NCI-H2196 treated with DMSO at 0.1 percent for 48 hours (cell line): ENCODE measurements around the gene COQ10B.
"Not testable (repeated sequence)": the region's sequence is repeated elsewhere in the genome, so short reads cannot be mapped to it uniquely, and the experiment has no call there.

ENCODE experiments used
- DNase-seq: peaks from one replicate; lab custom pipeline; 2025; ENCODE audit not compliant: unreplicated experiment; lab: John Stamatoyannopoulos, UW

Gene COQ10B

DNA sequence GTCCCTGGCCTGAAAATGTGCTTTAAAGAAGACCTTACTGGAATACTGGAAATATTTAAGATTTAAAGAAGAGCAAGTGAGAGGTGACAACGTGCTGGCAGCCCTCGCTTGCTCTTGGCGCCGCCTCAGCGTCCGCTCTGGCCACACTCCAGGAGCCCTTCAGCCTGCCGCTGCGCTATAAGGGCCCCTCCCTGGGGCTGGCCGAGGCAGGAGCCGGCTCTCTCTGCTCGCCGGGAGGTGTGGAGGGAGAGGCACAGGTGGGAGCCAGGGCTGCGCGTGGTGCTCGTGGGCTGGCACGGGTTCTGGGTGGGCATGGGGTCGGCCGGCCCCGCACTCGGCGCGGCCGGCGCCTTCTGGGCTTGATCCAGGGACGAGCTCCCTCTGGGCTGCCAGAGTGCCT, 2.9 kb upstream of the COQ10B start:
- no peak for DNase-seq

DNA sequence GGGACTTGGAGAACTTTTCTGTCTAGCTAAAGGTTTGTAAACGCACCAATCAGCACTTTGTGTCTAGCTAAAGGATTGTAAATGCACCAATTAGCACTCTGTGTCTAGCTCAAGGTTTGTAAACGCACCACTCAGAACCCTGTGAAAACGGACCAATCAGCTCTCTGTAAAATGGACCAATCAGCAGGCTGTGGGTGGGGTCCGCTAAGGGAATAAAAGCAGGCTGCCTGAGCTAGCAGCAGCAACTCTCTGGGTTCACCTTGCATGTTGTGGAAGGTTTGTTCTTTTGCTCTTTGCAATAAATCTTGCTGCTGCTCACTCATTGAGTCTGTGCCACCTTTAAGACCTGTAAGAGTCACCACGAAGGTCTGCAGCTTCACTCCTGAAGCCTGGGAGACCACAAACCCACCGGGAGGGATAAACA, 2.4 kb upstream of the COQ10B start:
- not testable (repeated sequence) for DNase-seq

DNA sequence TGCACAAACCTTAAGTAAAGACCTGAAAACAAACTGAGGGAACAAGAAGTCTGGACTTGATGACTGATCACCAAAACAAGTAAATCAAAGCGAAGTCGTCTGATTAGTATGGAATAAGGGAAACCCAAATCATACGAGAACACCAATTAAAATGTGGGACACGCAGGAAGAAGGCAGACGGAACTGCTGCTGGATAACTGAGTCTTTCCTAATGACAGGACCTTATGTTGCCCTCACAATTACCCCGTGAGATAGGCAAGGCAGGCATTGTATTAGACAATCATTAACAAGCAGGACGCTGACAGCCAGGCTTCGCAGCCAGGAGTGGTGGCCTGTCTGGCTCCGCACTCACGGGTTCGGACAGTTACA, 614 bp upstream of the COQ10B start:
- no peak for DNase-seq

GRCh38 chr2:197453914-197454398, 604 bp downstream of the COQ10B start:
- peak; percentile 58 for DNase-seq

- DNase-seq, result no peak
These were observed 1.6 kb downstream of the COQ10B start for GRCh38 chr2:197454923-197455322.

GRCh38 chr2:197455428-197455827, 2.1 kb downstream of the COQ10B start:
- DNase-seq, result no peak

DNA sequence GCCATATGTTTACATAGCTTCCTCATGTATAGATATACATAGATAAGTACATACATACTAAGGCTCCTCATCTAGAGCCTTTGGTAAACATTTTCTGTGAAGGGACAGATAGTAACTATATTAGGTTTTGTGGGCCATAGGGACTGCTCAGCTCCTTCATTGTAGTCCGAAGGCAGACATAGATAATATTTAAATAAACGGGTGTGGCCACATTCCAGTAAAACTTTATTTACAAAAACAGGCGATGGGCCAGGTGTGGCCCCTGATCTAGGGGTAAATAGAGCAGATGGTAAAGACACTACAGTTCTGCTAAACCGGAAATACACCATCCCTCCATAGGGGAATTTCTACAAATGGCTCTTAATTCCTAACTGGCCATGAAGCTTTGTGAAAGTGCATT, 7.3 kb downstream of the COQ10B start:
- DNase-seq, result no peak

GRCh38 chr2:197461057-197461456, 7.7 kb downstream of the COQ10B start:
- DNase-seq, result no peak

DNA sequence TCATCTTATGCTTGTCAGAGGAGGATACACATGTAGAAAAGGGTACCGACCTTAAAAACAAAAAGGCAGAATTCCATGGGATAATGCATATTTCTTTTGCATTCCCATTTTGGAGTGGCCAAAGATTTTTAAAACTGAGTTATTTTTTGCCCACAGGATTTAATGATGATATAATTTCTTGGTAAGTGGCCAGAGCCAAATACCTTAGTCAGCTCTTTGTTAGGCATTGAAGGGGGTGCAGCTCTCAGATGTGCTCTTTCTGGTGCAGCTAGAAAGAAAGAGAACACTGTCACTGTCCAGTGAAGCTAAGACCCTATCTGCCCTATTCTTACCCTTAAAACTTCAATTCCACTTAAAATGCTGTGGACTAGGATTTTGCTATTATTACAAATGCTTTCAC, 10.8 kb downstream of the COQ10B start:
- no peak for DNase-seq

DNA sequence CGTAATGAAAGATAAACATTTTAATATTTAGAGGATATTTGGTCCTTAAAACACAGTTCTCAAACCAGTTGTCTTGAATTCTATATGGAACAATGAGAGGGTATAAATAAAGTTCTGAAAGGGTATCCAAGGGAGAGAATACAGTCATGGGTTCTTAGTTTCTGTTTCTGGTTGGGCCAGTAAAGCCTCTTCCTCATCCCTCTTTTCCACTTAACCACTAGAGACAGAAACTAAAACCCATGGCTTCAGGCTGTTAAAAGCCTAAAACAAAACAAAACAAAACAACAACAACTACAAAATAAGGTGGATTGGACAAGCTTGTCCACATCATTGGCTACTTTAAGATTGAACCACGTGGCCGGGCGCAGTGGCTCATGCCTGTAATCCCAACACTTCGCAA, 18.8 kb downstream of the COQ10B start:
- no peak for DNase-seq

DNA sequence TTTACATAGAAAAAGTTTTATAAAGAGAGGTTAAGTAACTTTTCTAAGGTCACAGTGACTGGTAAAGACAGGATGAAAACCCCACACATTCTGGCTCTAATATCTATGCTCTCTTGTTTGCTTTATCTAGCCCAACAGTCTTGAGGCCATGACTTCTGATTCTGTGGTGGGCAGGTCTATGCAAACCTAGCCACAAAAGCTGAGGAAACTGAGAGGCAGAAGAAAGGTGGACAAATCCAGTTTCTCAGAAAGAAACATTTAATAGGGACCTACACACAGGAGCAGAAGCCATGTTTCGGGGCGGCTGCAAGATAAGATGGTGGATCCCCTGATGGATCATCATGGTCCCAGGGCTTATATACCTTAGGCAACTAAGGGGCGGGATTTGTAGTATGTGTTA, 24.4 kb downstream of the COQ10B start:
- DNase-seq, result no peak

DNA sequence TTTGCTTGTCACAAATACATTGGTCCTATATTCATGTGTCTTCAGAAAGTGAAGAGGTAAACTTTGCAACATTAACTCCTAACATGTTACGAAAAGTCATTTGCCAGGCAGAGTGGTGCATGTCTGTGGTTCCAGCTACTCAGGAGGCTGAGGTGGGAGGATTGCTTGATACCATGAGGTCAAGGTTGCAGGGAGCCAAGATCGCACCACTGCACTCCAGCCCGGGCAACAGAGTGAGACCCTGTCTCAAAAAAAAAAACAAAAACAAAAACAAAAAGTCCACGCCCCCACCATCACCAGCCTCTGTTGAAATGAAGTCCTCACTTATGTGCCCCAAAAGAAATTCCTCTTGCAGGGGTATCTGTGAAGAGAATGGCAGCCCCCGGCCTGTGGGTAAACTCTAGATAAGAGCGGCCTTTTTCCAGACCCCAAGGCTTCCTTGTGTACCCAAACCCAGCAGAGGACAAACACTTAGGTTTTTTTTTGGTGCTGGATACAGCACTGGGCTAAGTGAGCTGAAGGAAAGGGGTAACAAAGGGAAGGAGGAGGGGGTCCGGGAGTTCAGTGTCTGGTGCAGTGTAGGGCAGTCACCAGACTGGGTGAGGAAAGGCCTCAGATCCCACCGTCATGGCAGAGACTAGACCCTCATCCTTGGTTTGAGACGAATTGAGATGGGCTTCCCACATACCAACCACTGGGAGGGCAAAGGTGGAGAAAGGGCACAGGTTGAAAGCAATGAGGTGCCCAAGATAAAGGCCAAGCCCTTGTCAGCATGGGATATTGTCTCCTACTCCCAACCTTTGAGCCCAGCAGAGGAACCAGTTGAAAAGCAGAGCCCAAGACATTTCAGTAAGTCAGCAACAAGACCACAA, 27.0 kb downstream of the COQ10B start:
- no peak for DNase-seq

GRCh38 chr2:197484248-197484647, 30.9 kb downstream of the COQ10B start:
- not testable (repeated sequence) for DNase-seq

- no peak for DNase-seq
These were observed 32.8 kb downstream of the COQ10B start for GRCh38 chr2:197486175-197486574.

DNA sequence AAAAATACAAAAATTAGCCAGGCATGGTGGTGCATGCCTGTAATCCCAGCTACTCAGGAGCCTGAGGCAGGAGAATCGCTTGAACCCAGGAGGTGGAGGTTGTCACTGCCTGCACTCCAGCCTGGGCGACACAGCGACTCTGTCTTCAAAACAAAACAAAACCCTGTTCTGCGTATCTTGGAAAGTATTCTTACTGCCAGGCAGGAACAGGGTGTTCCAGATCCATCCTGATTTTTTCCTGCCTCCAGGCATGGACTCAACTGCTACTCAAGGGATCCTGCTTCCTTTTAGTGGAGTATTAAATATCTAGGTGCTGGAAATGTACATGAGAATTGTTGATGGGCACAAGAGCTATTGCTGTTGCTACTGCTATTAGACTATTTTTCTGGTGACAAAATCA, 34.0 kb downstream of the COQ10B start:
- no peak for DNase-seq

DNA sequence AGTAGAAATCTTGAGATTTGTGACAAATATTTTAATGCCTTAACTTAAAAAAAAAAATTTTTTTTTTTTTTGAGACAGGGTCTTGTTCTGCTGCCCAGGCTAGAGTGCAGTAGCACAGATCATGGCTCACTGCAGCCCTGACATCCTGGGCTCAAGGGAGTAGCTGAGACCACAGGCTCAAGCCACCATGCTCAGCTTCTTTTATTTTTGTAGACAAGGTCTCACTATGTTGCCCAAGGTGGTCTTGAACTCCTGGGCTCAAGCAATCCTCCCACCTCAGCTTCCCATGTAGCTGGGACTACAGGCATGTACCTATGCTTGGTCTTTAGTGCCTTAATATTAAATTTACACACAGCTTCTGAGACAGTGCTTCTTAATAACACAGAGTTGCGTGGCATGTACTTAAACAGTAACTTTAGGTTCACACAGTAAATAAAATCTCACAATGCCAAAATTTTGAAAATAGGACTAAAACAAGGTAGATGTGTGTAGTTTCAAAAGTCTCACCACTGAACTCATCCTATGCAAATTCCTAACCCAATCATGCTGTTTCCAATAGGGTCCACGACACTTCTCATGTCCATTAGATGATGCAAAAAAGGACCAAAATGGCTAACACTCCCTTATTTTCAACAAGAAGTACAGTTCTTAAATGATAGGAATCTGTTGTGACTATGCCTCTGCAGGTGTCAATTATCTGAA, 42.2 kb downstream of the COQ10B start:
- no peak for DNase-seq

- DNase-seq, result no peak
These were observed 43.3 kb downstream of the COQ10B start for GRCh38 chr2:197496695-197497094.

- no peak for DNase-seq
These were observed 44.0 kb downstream of the COQ10B start for GRCh38 chr2:197497326-197497725.

DNA sequence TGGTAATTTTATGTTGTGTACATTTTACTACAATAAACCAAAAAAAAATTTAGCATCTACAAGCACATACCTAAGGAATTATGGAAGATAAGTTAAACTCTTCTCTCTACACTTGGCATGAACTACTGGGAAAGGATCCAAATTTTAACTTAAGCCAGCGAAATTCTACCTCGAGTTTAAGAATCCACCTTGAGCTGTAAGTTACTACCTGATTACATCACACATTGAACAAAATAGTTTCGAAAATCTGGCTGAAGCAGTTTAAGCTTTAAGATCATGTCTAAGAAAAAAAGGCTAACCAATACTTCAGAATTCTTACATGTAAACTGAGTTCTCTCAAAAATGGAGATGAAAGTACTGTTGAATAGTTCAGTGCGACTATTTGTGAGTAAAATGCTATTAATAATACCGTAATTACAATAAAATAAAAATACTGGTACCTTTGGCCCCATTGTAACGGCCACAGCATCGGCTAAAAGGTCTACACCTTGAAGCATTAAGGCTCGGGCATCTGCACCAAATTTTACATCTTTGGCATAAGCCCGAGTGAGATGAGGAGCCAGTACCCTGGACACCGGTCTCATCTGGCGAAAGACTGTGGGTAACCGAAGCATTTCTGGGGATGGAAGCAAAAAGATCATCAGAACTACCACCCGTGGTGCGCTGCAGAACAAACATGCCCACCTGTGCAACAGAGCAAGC, 45.0 kb downstream of the COQ10B start:
- no peak for DNase-seq

GRCh38 chr2:197498937-197499593, 45.7 kb downstream of the COQ10B start:
- no peak for DNase-seq
